NCI-H2227 treated with DMSO at 0.1 percent for 48 hours (cell line): ENCODE results near the gene TGDS.
"Not testable (repeated sequence)": the region's sequence is repeated elsewhere in the genome, so short reads cannot be mapped to it uniquely, and the experiment has no call there.

Source experiments
- DNase-seq: peaks from one replicate; lab custom pipeline; 2025; lab: John Stamatoyannopoulos, UW

Gene TGDS

DNA sequence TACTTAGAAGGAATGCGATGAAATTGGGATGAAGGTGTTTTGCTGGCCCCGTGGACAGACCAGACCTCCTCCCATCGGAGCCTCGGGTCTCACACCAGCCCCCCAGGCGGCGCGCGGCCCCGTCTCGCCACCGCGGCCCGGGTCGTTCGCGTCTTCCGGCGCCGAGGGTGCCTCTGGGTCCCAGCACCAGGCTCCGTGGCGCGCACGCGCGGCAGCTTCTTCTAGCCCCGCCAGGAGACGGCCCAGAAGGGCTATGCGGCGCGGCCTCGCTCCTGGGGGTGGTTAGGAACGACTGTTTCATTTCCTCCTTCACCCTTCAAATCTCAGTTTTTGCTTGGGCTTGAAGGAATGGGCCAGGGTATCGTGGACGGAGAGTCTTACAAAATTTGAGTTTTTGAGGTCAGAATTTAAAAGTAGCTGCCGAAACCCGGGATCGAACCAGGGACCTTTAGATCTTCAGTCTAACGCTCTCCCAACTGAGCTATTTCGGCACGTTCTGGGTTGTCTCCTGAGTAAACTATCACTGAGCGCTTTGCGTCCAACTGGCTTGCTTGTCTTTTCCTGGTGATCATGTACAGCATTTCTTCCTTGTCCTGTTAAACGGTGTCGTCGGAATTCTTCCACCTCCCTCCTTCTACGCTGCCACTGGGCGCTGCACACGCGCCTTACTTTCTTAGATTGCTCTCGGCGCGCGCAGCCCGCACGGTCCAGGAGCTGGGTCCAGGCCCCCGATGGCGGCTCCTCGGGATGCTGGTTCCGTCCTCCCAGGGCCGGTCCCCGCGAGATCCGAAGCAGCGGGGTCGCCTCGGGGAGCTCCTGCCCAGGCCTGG, 46.5 kb downstream of the TGDS start:
- peak; percentile 98 for DNase-seq

DNA sequence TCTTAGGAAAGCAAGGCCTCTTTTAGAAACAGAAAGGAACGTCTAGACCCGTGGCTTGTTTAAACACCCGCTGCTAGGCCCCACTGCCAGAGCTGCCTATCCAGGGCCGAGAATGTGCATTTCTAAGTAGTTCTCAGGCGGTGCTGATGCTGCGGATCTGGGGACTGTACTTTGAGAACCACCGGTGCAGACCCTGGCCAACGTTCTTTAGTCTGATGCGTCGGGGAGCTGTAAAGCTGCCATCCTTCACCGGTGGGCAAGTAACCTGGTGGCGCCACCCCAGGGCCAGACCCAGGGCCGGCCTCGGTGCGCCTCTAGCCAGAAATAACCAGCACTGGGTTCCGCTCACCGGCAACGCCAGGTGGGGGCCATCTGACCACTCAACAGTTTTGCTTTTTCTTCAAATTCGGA, 47.1 kb downstream of the TGDS start:
- peak; percentile 55 for DNase-seq

DNA sequence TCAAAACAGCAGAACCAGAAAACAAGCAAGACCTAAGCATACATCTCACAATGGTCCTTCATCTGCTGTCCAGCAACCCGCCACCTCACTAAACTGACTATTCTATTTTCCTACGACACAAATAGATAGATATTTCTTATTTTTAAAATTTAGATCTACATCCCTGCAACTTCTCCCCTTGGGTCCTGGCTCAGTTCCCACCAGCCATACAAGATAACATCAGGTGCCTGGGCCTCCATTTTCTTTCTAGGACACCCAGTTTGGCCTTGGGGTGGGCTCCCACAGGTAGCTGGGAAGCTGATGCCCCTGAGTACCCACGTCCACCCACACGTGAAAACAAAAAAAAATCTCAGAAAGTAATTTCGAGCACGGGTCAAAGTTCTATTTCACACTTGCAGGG, 47.6 kb downstream of the TGDS start:
- no peak for DNase-seq

DNA sequence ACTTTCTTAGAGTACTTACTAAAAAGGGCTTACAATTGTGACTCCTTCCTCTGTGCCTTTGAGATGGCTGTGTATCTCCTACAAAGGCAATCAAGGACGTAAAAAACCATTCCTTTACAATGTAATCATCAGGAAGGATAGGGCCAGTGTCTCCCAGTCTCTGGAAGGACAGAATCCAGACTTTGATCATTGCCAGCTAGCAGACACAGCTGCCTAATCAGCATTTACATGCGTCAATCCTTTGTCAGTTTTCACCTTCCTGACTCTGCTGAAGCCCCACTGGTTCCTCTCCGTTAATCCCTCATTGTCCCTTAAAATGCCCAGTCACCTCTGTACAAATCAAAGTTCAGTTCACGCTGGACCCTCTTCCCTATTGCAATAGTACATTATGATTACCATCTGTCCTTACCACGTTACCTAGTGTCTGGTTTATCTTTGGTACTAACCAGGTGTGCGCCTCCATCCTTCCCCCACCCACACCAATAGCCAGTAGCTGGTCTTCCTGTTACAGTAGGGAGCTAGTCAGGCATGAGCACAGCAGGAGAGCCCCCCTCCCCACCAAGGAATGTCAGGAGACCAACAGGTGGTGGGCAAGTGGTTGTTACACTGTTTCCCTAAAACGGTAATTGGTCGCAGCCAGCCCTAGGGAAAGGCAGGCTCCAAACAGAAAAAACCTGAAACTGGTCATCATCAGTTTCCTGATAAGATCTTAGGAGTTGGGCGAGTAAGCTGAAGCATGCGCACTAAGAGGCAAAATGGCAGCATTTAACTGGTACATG, 49.7 kb downstream of the TGDS start:
- DNase-seq: no peak

DNA sequence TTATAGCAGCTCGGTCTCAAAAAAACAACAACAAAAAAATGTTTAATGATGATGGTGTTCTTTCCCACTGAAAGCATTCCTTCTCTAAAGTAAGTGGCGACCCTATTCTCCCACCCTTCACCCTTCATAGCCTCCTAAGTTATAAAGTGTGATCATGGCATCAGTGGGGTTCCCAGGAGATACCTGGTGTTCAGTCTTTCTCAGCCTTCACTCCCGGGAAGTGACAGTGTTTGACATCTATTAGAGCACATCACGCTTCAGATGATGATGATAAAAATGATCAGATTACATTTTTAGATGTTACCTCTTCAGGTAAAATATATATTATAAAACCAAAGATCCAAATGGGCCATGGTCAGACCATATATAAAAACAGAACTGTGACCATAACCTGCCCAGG, 51.0 kb downstream of the TGDS start:
- DNase-seq: no peak

DNA sequence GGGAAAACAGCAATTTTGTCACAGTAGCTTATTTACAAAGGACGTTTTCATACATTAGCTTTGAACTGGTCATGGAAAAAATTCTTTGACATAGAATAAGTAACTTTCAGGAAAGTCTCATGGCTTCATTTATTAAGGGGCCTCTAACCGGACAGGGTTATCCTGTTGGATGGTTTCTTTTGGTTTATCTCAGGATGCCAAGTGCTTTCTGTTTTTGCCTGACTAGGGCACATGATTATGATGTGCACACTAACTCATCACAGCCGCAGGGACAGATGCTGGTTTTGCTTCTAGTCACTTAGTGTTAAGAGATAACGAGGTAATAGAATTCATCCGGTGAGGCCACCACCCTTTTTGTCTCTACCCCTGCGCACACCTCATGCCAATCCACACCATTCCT, 53.0 kb downstream of the TGDS start:
- no peak for DNase-seq

DNA sequence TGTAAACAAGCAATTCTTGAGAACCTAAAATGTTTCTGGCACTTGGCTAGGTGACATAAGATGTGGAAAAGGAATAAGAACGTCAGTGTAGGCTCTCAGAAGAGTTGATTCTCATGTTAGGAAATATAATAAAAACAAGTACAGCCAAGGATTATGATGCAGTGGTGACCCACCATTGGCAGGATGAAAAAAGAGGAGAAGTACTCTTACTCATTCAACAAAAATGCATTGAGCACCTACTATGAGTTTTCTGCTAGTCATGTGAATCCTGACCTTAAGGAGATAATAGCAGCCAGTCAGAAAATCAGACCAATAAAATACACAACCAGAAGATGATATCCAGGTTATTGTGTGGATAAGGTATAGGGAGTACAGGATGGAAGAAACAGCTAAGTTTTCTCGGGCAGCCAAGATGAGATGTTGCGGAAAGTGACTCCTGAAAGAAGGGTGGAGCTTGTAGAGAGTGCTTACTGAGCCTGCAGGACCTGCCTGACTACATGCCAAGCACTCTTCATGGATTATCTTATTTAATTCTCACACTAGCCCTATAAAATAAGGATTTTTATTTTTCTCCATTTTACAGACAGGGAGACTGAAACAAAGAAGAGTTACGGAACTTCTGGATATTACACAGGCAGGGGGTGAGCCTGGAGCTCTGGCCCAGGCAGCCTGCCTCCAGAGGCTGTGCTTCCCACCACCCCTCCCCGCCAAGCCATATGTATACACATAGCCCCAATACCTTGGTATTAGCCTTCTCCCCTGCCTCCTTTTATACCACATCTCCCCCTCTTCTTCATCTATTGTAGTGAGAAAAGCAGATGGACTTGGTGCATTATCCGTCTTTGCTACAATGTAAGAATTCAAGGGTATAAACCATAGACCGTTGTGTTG, 58.0 kb downstream of the TGDS start:
- DNase-seq: no peak

DNA sequence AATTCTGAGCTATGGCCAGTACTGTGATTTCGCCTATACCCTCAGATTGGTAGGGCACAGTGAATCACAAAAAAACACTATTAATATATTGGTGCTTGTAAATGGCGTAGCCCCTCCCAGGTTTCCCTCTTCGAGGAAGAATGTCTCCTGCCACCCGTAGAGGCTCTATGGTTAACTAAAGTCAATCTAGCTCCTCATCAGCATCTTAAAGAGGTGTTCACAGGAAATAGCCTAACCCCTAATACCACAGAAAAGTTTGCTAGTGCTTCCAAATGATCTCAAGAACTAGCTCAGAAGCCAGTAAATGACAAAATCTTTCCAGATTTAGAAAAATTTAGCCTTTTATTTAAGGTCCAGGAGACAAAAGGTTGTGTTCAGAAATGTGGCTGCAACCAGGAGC, 60.2 kb downstream of the TGDS start:
- DNase-seq: no peak

DNA sequence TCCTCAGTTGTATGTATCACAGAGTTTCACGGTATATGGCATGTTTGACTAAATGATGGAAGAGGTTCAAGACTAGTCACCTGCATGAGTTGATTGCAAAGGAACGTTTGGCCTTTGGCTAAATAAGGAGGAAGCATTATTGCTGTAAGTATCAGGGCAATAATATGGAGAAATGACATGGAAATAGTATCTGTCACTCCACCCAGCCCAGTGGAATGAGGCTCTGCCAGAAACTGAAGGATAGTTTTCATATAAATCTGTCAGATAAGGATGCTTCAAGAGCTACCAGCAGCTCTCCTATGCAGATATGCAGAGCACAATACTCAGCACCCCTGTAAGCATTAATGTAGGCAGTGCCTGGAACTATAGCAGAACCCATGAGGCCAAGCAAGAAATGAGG, 60.7 kb downstream of the TGDS start:
- DNase-seq: no peak

DNA sequence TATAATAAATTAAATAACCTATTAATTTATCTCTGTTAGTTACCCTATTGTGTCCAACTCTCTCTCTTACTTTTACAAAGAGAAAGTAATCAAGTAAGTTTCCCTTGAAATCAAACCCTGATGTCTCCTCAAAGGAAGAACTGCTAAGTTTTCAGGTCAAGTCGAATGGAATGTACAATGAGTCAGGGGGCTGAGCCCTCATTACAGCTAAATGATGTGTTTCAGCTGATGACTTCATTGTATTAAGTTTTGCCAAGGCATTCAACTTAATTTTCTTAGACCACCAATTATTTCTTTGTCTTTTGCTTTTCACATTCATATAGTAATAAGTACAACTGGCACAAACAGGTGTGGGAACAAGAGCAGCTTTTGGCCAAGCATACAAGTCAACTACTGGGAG, 61.8 kb downstream of the TGDS start:
- DNase-seq: no peak

DNA sequence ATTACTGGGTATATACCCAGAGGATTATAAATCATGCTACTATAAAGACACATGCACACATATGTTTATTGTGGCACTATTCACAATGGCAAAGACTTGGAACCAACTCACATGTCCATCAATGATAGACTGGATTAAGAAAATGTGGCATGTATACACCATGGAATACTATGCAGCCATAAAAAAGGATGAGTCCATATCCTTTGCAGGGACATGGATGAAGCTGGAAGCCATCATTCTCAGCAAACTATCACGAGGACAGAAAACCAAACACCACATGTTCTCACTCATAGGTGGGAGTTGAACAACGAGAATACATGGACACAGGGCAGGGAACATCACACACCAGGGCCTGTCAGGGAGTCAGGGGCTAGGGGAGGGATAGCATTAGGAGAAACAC, 63.7 kb downstream of the TGDS start:
- DNase-seq: not testable (repeated sequence)

DNA sequence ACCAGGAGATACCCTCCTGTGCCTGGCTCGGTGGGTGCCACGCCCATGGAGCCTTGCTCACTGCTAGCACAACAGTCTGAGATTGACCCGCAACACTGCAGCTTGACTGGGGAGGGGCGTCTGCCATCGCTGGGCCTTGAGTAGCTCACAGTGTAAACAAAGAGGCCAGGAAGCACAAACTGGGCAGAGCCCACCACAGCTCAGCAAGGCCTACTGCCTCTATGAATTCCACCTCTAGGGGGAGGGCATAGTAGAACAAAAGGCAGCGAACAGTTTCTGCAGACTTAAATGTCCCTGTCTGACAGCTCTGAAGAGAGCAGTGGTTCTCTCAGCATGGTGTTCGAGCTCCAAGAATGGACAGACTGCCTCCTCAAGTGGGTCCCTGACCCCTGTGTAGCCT, 69.0 kb downstream of the TGDS start:
- DNase-seq: not testable (repeated sequence)

DNA sequence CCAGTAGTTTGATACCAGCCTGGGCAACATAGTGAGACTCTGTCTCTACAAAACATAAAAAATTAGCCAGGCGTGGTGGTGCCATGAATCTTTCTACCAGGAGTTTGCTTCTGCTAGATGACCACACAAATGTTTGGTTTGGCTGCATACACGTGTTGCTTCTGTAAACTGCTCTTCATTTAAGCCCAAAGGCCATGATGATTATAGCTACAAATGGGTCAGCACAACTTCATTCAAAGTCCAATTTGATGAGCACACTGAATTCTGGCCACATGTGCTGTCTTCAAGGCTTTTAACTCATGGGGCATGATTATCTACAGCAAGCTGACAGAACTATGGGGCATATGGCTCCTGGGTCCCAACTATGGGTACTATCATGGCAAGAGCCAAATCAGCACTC, 70.2 kb downstream of the TGDS start:
- DNase-seq: no peak

DNA sequence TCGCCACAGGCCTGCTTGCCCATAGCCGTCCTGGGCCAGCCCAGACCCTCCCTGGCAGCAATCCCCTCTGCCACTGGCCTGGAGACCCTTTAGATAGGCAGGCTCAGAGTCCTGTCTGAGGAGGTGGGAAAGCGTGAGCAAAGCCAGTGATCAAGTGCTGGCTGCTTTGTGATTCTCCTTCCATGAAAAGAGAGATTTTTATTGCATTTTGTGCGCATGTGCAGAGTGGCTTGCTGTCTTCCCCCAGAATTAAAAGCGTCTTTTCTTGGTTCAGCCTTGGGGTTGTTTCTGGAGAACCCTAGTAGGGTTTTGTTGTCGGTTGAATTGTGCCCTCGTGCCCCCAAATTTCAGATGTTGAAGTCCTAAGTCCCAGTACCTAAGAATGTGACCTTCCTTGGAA, 71.5 kb downstream of the TGDS start:
- no peak for DNase-seq
